AG09309 (cell line): ENCODE data around the gene HOXB13.

Experiments used
- DNase-seq: peaks from one replicate; pipeline ENCODE4 v3.0.0-alpha.2; 2010; ENCODE audit warnings: low read depth
- H3K4me3 ChIP-seq: 2 replicates; pipeline ENCODE4 v1.5.1; 2011; ENCODE audit warnings: mild to moderate bottlenecking, low read depth, low read length, moderate library complexity; ENCODE audit not compliant: control insufficient read depth
- CTCF ChIP-seq: IDR thresholded peaks from 2 replicates; pipeline ENCODE4 v1.5.1; 2011; ENCODE audit warnings: mild to moderate bottlenecking, low read depth, low read length, inconsistent platforms; ENCODE audit not compliant: insufficient read depth, control insufficient read depth; ENCODE audit errors: missing control alignments

HOXB13 gene

GRCh38 chr17:48726916-48727286, 1.6 kb downstream of the HOXB13 start:
- no peak overlapping the region for H3K4me3 ChIP-seq
- no peak for TF ChIP-seq CTCF
- no peak for DNase-seq

- no peak overlapping the region for H3K4me3 ChIP-seq
- no peak for DNase-seq
- TF ChIP-seq CTCF: no peak
Measured at GRCh38 chr17:48726114-48726915, 2.2 kb downstream of the HOXB13 start.

GRCh38 chr17:48725288-48726064, 3.1 kb downstream of the HOXB13 start:
- no peak for DNase-seq
- no peak overlapping the region for H3K4me3 ChIP-seq
- TF ChIP-seq CTCF: no peak

GRCh38 chr17:48725004-48725287, 3.6 kb downstream of the HOXB13 start:
- H3K4me3 ChIP-seq: no peak overlapping the region
- TF ChIP-seq CTCF: no peak
- DNase-seq: no peak

- peak; percentile 80 for TF ChIP-seq CTCF
- no peak overlapping the region for H3K4me3 ChIP-seq
- no peak for DNase-seq
Measured at GRCh38 chr17:48724251-48725003, 4.1 kb downstream of the HOXB13 start.

- DNase-seq: no peak
- H3K4me3 ChIP-seq: peak overlapping the region; percentile 23
Measured at GRCh38 chr17:48723423-48724250, 4.9 kb downstream of the HOXB13 start.

More at GRCh38 chr17:48723423-48724250, 4.9 kb downstream of the HOXB13 start:
- no peak for TF ChIP-seq CTCF
